HEK293T (cell line): Measurements from ENCODE around the gene DHCR7.

ENCODE experiments used
- CTCF ChIA-PET: fragments of 350-600 bp; formaldehyde crosslinking; extraction: SDS; loops from one replicate; lab custom pipeline; 2021; ENCODE audit warnings: antibody characterized with exemption, inconsistent platforms; lab: Yijun Ruan, JAX
- POLR2A ChIA-PET: fragments of 350-600 bp; formaldehyde crosslinking; extraction: SDS; loops from one replicate; lab custom pipeline; 2020; ENCODE audit warnings: antibody characterized with exemption, inconsistent platforms; lab: Yijun Ruan, JAX
- DNase-seq: peaks from one replicate; pipeline ENCODE4 v3.0.0; 2012; ENCODE audit warnings: mixed read lengths; ENCODE audit errors: extremely low spot score
- ARNT ChIP-seq: fragments of 450-650 bp; IDR thresholded peaks from 2 replicates; pipeline ENCODE4 v1.6.1; 2017; ENCODE audit warnings: mild to moderate bottlenecking
- BHLHE40 ChIP-seq: fragments of 450-650 bp; IDR thresholded peaks from 2 replicates; pipeline ENCODE4 v1.6.1; 2016; ENCODE audit warnings: mild to moderate bottlenecking, moderate library complexity, borderline replicate concordance
- CTBP1 ChIP-seq: fragments of 450-650 bp; IDR thresholded peaks from 2 replicates; pipeline ENCODE4 v1.6.1; 2016; ENCODE audit warnings: borderline replicate concordance
- ELF4 ChIP-seq: fragments of 450-650 bp; IDR thresholded peaks from 2 replicates; pipeline ENCODE4 v1.6.1; 2017; ENCODE audit warnings: antibody characterized with exemption
- FOXA1 ChIP-seq: fragments of 450-650 bp; IDR thresholded peaks from 2 replicates; pipeline ENCODE4 v1.6.1; 2016; ENCODE audit warnings: mild to moderate bottlenecking
- FOXK2 ChIP-seq: fragments of 450-650 bp; IDR thresholded peaks from 2 replicates; pipeline ENCODE4 v1.6.1; 2016; ENCODE audit warnings: mild to moderate bottlenecking
- FOXM1 ChIP-seq: fragments of 450-650 bp; IDR thresholded peaks from 2 replicates; pipeline ENCODE4 v1.6.1; 2017; ENCODE audit warnings: mild to moderate bottlenecking, borderline replicate concordance
- HDGF ChIP-seq: fragments of 450-650 bp; IDR thresholded peaks from 2 replicates; pipeline ENCODE4 v1.6.1; 2017; ENCODE audit warnings: antibody characterized with exemption, borderline replicate concordance
- L3MBTL2 ChIP-seq: fragments of 450-650 bp; conservative IDR thresholded peaks from 2 replicates; pipeline ENCODE4 v1.6.1; 2016; ENCODE audit warnings: mild to moderate bottlenecking
- LEF1 ChIP-seq: fragments of 450-650 bp; IDR thresholded peaks from 2 replicates; pipeline ENCODE4 v1.6.1; 2017; ENCODE audit warnings: mild to moderate bottlenecking, borderline replicate concordance
- NFRKB ChIP-seq: fragments of 450-650 bp; IDR thresholded peaks from 2 replicates; pipeline ENCODE4 v1.6.1; 2016; ENCODE audit warnings: mild to moderate bottlenecking, moderate library complexity
- PKNOX1 ChIP-seq: fragments of 450-650 bp; IDR thresholded peaks from 2 replicates; pipeline ENCODE4 v1.6.1; 2016
- SP1 ChIP-seq: fragments of 450-650 bp; IDR thresholded peaks from 2 replicates; pipeline ENCODE4 v1.6.1; 2017
- SUZ12 ChIP-seq: fragments of 450-650 bp; IDR thresholded peaks from 2 replicates; pipeline ENCODE4 v1.6.1; 2016; ENCODE audit warnings: mild to moderate bottlenecking
- TARDBP ChIP-seq: fragments of 450-650 bp; IDR thresholded peaks from 2 replicates; pipeline ENCODE4 v1.6.1; 2016
- ZNF384 ChIP-seq: fragments of 450-650 bp; IDR thresholded peaks from 2 replicates; pipeline ENCODE4 v1.6.1; 2016

The DHCR7 gene

GRCh38 chr11:71395774-71396173 is 52.4 kb downstream of the DHCR7 start:
- TF ChIP-seq L3MBTL2 (no peak), BHLHE40 (no peak), PKNOX1 (no peak), SP1 (no peak), TARDBP (no peak), HDGF (no peak), SUZ12 (no peak)
- CTCF ChIA-PET: no interaction called here
- DNase-seq: no peak
- POLR2A ChIA-PET: no interaction called here

GRCh38 chr11:71395263-71395560 is 53.0 kb downstream of the DHCR7 start:
- CTCF ChIA-PET: interaction anchor here (0.5 kb wide), 1 partner anchor 24 kb away, joined by 5 read pairs; no protein-coding TSS in a partner anchor
- no peak for DNase-seq
- TF ChIP-seq SP1 (no peak), PKNOX1 (no peak), LEF1 (no peak), ARNT (no peak), CTBP1 (no peak), NFRKB (no peak), L3MBTL2 (no peak), FOXK2 (no peak), SUZ12 (no peak), TARDBP (no peak), FOXA1 (no peak), BHLHE40 (no peak), HDGF (no peak), ZNF384 (no peak)
- POLR2A ChIA-PET: no interaction called here

GRCh38 chr11:71393283-71393682 is 54.9 kb downstream of the DHCR7 start:
- POLR2A ChIA-PET: no interaction called here
- CTCF ChIA-PET: no interaction called here
- TF ChIP-seq FOXK2 (no peak), ZNF384 (no peak), SUZ12 (no peak), CTBP1 (no peak), HDGF (no peak), BHLHE40 (no peak), LEF1 (no peak), FOXA1 (no peak), SP1 (no peak)
- DNase-seq: no peak

- DNase-seq: no peak
- POLR2A ChIA-PET: no interaction called here
- CTCF ChIA-PET: no interaction called here
- TF ChIP-seq NFRKB: no peak
- TF ChIP-seq HDGF: no peak
- TF ChIP-seq BHLHE40: no peak
- no peak for TF ChIP-seq FOXM1
- no peak for TF ChIP-seq FOXK2
- TF ChIP-seq L3MBTL2: no peak
- no peak for TF ChIP-seq SUZ12
- TF ChIP-seq TARDBP: no peak
- TF ChIP-seq PKNOX1: no peak
- TF ChIP-seq ELF4: no peak
- TF ChIP-seq ARNT: no peak
- no peak for TF ChIP-seq ZNF384
- TF ChIP-seq FOXA1: no peak
- TF ChIP-seq LEF1: no peak
- TF ChIP-seq SP1: no peak
- TF ChIP-seq CTBP1: no peak
These were observed 56.4 kb downstream of the DHCR7 start for GRCh38 chr11:71391796-71392195.

- CTCF ChIA-PET: no interaction called here
These were observed 56.8 kb downstream of the DHCR7 start for GRCh38 chr11:71391352-71391751.

More at GRCh38 chr11:71391352-71391751, 56.8 kb downstream of the DHCR7 start:
- DNase-seq: no peak
- POLR2A ChIA-PET: no interaction called here
- TF ChIP-seq PKNOX1 (no peak), SUZ12 (no peak), FOXK2 (no peak), FOXM1 (no peak), NFRKB (no peak), BHLHE40 (no peak), ZNF384 (no peak), L3MBTL2 (no peak)
